Measurements from ENCODE around the gene ABCG4.
A peak's percentile ranks its signal among the peaks of the same experiment; 100 is the strongest.
"Not testable (repeated sequence)": the region's sequence is repeated elsewhere in the genome, so short reads cannot be mapped to it uniquely, and the experiment has no call there.

ABCG4 gene

GRCh38 chr11:119116601-119117000 is 32.3 kb upstream of the ABCG4 start:
- no peak for DNase-seq

- DNase-seq: no peak
These were observed 31.7 kb upstream of the ABCG4 start for GRCh38 chr11:119117004-119117706.

DNA sequence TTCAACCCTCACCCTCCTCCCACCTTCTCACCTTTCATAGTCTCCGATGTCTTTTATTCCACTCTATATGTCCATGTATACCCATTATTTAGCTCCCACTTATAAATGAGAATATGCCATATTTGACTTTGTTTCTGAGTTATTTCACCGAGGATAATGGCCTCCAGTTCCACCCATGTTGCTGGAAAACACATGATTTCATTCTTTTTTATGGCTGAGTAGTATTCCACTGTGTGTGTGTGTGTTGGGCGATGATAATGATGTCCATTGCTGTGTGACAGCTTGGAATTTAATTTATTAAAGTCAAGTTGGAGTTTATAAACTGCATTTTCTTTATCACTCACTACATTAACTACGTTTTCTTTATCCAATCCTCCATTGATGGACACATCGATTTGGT is 30.6 kb upstream of the ABCG4 start:
- no peak for DNase-seq

DNA sequence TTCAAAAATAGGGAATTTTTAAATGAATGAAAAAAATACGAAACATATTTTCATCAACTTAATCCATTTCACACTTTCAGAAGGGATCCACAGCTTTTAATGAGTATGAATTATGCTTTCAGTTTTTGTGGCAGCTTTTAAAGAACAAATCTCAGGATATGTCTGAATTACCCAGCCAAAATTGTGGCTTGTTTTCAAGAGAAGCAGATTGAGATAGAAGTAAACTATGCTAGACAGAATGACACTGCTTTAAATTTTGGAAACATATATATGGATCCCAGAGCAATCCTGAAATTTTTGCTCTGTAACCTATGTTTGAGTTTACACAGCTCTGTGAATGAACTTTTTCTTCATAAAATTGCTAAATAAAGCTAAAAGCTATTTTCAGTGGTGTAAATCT is 29.9 kb upstream of the ABCG4 start:
- DNase-seq: no peak

DNA sequence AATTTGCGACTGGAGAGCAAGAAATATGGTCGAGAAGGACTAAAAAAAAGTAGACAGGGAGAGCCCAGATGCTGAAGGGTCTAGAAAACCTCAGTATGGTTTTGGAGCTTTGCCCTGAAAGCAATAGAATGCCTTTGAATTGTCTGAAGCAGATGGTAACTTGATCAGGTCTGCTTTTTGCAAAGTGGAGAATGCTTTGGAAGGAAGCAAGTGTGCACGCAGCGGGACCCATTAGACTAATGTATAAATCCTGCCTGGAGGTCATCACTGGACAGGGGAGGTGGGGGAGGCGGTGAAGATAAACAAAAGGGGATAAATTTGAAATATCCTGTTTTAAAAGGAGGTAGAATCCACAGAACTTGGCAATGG is 28.2 kb upstream of the ABCG4 start:
- DNase-seq: no peak

GRCh38 chr11:119121008-119121810 is 27.6 kb upstream of the ABCG4 start, which contains the start of gene HINFP:
Gene HINFP, plus strand, starts transcription at chr11:119121580. Its CDS starts 5,365 bp downstream, at chr11:119126945.
- peak; percentile 100 for DNase-seq

DNA sequence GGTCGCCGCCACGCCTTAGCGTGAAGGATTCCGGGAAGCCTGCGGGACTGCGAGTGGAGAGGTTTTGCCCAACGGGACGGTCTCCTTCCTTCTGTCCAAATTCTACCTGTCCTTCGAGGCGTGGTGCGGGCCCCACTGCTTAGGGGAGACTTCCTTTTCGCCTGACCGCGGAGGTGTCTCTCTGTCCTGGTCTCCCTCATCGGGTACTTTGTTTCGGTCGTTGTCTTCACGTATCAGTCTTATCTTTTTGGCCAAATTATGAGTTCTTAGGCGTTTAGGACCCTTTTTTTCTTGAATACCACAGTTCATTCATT is 27.1 kb upstream of the ABCG4 start:
- DNase-seq: no peak

DNA sequence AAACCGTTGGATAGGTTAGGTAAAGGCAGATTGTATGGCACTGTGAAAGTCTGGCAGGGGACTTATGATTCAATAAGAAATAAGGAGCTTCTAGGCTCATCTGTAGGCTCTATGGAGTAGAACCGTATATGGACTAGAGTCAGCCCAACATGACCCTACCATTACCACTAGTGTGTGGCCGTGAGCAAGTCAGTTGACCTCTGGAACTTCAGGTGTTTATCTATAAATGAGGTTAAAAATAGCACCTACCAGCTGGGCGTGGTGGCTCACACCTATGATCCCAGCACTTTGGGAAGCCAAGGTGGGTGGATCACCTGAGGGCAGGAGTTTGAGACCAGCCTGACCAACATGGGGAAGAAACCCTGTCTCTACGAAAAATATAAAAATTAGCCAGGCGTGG is 23.0 kb upstream of the ABCG4 start:
- no peak for DNase-seq

- no peak for DNase-seq
These were observed 22.1 kb upstream of the ABCG4 start for GRCh38 chr11:119126675-119127268.

DNA sequence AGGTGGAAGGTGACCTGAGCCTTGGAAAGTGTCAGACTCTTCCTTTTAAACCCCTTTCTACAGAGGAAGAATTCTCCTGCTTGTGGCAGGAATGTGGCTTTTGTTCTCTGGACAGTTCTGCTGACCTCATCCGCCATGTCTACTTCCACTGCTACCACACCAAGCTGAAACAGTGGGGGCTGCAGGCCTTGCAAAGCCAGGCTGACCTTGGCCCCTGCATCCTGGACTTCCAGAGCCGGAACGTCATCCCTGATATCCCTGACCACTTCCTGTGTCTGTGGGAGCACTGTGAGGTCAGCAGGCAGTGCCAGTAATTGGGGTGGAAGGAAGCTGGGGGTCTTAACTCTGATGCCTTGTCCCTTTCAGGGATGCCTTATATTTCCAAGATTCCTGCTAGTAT is 18.2 kb upstream of the ABCG4 start:
- DNase-seq: no peak

- no peak for DNase-seq
These were observed 14.4 kb upstream of the ABCG4 start for GRCh38 chr11:119134389-119134978.

GRCh38 chr11:119139276-119139675 is 9.6 kb upstream of the ABCG4 start:
- not testable (repeated sequence) for DNase-seq

- peak; percentile 53 for DNase-seq
These were observed 3.9 kb upstream of the ABCG4 start for GRCh38 chr11:119144825-119145486.

GRCh38 chr11:119145551-119145950 is 3.3 kb upstream of the ABCG4 start:
- no peak for DNase-seq

DNA sequence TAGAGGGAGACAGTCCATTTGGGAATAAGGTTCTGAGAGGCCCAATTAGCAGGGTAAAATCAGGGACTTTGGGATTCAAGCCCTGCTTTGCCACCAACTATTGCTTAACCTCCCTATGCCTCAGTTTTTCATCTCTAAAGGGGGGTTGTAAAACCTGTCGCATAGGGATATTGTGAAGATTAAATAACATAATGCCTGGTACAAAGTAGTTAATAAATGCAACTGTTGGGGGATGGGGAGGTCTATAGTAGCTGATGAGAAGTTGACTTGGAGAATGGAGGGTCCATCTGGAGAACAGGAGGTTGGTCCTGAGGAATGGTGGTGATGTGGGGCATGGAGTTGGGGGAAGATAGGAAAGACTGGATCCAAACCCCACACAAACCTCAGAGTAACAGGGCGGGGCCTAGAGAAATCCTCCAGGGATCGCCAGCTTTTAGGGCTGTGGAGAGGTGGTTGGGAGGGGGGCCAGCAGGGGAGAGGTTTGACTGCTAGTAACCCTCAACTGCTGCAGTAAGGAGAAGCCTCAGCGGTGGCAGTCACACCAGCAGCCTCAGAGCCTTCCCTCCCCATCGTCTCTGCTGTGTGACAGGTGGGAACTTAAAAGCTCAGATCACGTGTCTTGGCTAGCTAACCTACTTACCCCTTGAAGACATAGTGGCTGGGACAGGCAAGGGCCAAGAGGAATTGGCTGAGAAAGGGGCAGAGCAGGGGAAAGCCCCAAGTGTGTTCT is 1.1 kb upstream of the ABCG4 start:
- no peak for DNase-seq

DNA sequence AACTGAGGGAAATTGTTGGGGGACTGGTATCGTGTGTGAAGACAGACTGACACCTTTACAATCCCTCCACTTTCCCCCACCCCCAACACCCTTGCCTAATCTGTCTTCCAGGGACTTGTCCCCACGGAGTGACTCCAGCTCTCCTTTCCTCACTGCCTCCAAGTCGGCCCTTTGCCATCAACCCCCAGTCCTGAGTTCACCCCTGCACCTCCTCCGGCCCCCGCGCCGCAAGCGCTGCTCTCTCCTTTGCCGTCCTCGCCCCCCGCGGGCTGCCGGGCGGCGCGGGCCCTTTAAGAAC is 183 bp upstream of the ABCG4 start:
- DNase-seq: no peak

GRCh38 chr11:119149786-119150275 is 979 bp downstream of the ABCG4 start:
- DNase-seq: no peak

DNA sequence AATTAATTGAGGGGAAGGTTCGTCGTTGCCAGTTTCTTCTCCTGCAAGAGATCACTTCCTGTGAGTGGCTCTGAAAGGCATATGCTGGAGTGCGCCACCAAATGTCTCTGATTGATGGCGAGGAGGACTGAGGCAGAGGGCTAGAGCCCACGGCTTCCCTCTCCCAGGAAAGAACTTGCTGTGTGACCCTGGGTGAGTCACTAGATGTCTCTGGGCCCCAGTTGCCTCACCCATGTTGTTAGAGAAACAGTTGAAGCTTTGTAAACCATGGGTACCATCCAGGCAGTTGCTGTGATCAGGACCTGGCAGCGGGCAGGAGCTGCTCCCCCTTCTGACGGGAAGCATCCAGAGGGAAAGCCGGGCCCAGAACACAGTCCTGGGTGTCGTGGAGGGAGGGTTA is 3.2 kb downstream of the ABCG4 start:
- no peak for DNase-seq

GRCh38 chr11:119152604-119153003 is 3.8 kb downstream of the ABCG4 start:
- DNase-seq: no peak

DNA sequence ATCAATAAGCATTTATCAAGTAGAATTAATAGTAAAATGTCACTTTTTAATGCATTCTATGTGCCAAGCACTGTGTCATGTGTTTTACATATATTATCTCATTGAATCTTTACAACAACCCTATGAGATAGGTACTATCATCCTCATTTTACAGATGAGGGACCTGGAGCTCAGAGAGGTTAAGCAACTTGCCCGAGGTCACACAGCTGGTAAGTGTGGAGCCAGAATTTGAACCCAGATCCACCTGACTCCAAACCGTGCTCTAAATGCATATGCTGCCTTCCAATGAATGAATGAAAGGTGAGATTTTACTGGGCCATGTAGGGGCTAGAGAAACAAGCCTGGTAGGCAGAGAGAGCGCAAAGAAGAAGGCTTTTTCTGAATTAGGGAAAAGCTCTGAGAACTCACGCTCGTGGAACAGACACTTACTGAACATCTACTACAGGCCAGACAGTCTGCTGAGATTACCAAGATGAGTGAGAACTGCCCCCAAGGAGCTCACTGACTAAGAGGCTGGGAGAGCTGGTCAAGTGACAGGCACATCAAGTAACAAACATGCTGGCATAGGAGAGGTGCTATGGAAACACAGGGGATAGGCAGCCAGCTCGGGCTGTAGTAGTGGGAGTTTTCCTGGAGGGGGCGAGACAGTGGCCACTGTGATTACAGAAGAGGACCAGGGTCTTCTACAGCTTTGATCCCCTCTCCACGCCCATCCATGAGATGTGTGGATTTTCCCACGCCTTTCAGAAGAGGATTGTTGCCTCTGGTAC is 4.4 kb downstream of the ABCG4 start:
- no peak for DNase-seq

GRCh38 chr11:119154178-119154577 is 5.3 kb downstream of the ABCG4 start:
- no peak for DNase-seq
